PC-9 (cell line): ENCODE results near the gene S100A14.

Experiments
- CTCF ChIP-seq: fragments of 200-600 bp; sonication (generic); conservative IDR thresholded peaks from 2 replicates; pipeline ENCODE4 v1.6.1; 2017; ENCODE audit warnings: mixed run types, antibody characterized with exemption, mild to moderate bottlenecking, moderate library complexity
- EZH2 ChIP-seq: fragments of 200-600 bp; sonication (generic); IDR thresholded peaks from 2 replicates; pipeline ENCODE4 v1.8.0; 2017; ENCODE audit warnings: antibody characterized with exemption, low read depth

- no peak for TF ChIP-seq EZH2
- TF ChIP-seq CTCF = no peak
These were observed 16.3 kb downstream of the S100A14 start for GRCh38 chr1:153599847-153600246.
